CD14-positive monocyte (primary cell): ENCODE data around the gene WHRN. TPM values are rescaled to one million over a fixed set of nuclear protein-coding genes. Genes with fewer than 3 reads are reported as not detected.

ENCODE experiments used
- DNase-seq, 3 donors: peaks; one replicate each; pipeline ENCODE4 v3.0.0-alpha.2; 2011 to 2022
- H2AFZ ChIP-seq: 2 replicates; pipeline ENCODE4 v1.6.0; 2012; ENCODE audit warnings: mild to moderate bottlenecking, low read depth, low read length, inconsistent platforms; ENCODE audit not compliant: insufficient read depth, poor library complexity, severe bottlenecking
- H3K27ac ChIP-seq, 2 donors: 1 replicate in 1 of 2; 2 replicates in 1 of 2; pipeline ENCODE4 v1.5.1; 2012 to 2013; ENCODE audit warnings: low read length in 2 of 2, control low read depth in 1 of 2, inconsistent platforms in 1 of 2, low read depth in 1 of 2, mild to moderate bottlenecking in 1 of 2
- H3K27me3 ChIP-seq, 2 donors: one replicate each; pipeline versions ENCODE4 v1.6.0 to v1.6.1; 2011 to 2013; ENCODE audit warnings: low read length in 2 of 2; ENCODE audit not compliant: control insufficient read depth in 2 of 2, insufficient read depth in 2 of 2
- H3K36me3 ChIP-seq, 2 donors: replicated peaks in 1 of 2; 1 replicate in 1 of 2; 2 replicates in 1 of 2; pipeline versions ENCODE4 v1.5.1 to v1.6.1; 2012 to 2013; ENCODE audit warnings: low read length in 2 of 2, control low read depth in 1 of 2, inconsistent platforms in 1 of 2, mild to moderate bottlenecking in 1 of 2; ENCODE audit not compliant: insufficient read depth in 2 of 2, control insufficient read depth in 1 of 2
- H3K4me1 ChIP-seq, 2 donors: 1 replicate in 1 of 2; 2 replicates in 1 of 2; pipeline versions ENCODE4 v1.5.1 to v1.6.1; 2012 to 2013; ENCODE audit warnings: low read length in 2 of 2, control low read depth in 1 of 2, inconsistent platforms in 1 of 2, mild to moderate bottlenecking in 1 of 2, moderate library complexity in 1 of 2; ENCODE audit not compliant: insufficient read depth in 2 of 2, control insufficient read depth in 1 of 2
- H3K4me2 ChIP-seq: replicated peaks from 2 replicates; pipeline ENCODE3; 2012; ENCODE audit warnings: low read length, moderate library complexity, mild to moderate bottlenecking; ENCODE audit not compliant: poor library complexity, severe bottlenecking; ENCODE audit errors: extremely low read depth
- H3K4me3 ChIP-seq, 3 experiments: fragments of 200-600 bp in 1 of 3; sonication (generic) in 1 of 3; replicated peaks in 1 of 3; 1 replicate in 2 of 3; 2 replicates in 1 of 3; pipeline ENCODE4 v1.5.1; 2011 to 2013; ENCODE audit warnings: low read length in 3 of 3, mild to moderate bottlenecking in 3 of 3, control low read depth in 2 of 3, low read depth in 2 of 3, inconsistent platforms in 1 of 3, moderate library complexity in 1 of 3
- H3K79me2 ChIP-seq: 2 replicates; pipeline ENCODE4 v1.6.0; 2012; ENCODE audit warnings: mild to moderate bottlenecking, control low read depth, inconsistent platforms, low read length, moderate library complexity; ENCODE audit not compliant: insufficient read depth
- H3K9ac ChIP-seq: 2 replicates; pipeline ENCODE4 v1.6.0; 2017; ENCODE audit warnings: low read length, mild to moderate bottlenecking; ENCODE audit not compliant: insufficient read depth, poor library complexity, severe bottlenecking
- H3K9me3 ChIP-seq, 2 donors: replicated peaks in 1 of 2; 1 replicate in 1 of 2; 2 replicates in 1 of 2; pipeline versions ENCODE4 v1.5.1 to v1.6.1; 2012 to 2013; ENCODE audit warnings: low read length in 2 of 2, control low read depth in 1 of 2; ENCODE audit not compliant: control insufficient read depth in 1 of 2, insufficient read depth in 1 of 2
- H4K20me1 ChIP-seq: 2 replicates; pipeline ENCODE4 v1.6.0; 2012; ENCODE audit warnings: mild to moderate bottlenecking, low read length, control low read depth, moderate library complexity; ENCODE audit not compliant: insufficient read depth
- H3K27ac Mint-ChIP-seq, 7 donors: one replicate each; pipeline ENCODE4 v1.8.0; 2020; ENCODE audit warnings: mild to moderate bottlenecking in 7 of 7, mixed read lengths in 7 of 7, moderate library complexity in 6 of 7, inconsistent platforms in 2 of 7
- H3K27me3 Mint-ChIP-seq, 3 donors: one replicate each; pipeline ENCODE4 v1.8.0; 2021 to 2022; ENCODE audit warnings: low read depth in 3 of 3, mild to moderate bottlenecking in 3 of 3, mixed read lengths in 3 of 3, moderate library complexity in 3 of 3, inconsistent platforms in 1 of 3
- H3K36me3 Mint-ChIP-seq, 2 donors: one replicate each; pipeline ENCODE4 v1.8.0; 2020; ENCODE audit warnings: mixed read lengths in 2 of 2, inconsistent platforms in 1 of 2, mild to moderate bottlenecking in 1 of 2
- H3K4me1 Mint-ChIP-seq: one replicate; pipeline ENCODE4 v1.8.0; 2020; ENCODE audit warnings: mild to moderate bottlenecking, mixed read lengths
- H3K4me3 Mint-ChIP-seq, 2 donors: one replicate each; pipeline ENCODE4 v1.8.0; 2020; ENCODE audit warnings: mild to moderate bottlenecking in 2 of 2, mixed read lengths in 2 of 2, moderate library complexity in 1 of 2
- H3K9me3 Mint-ChIP-seq, 7 donors: one replicate each; pipeline ENCODE4 v1.8.0; 2020 to 2022; ENCODE audit warnings: mixed read lengths in 7 of 7, mild to moderate bottlenecking in 6 of 7, moderate library complexity in 6 of 7, inconsistent platforms in 2 of 7
- WGBS: methylation state at CpG from one replicate; pipeline ENCODE4 v1.1.5; 2013; ENCODE audit warnings: missing lambda C conversion rate; ENCODE audit not compliant: insufficient coverage; 5-methylcytosine and 5-hydroxymethylcytosine counted together
- intact Hi-C, 2 donors: fragments of 100-400 bp; cut with micrococcal nuclease; formaldehyde crosslinking; loops; one replicate each; pipeline versions ENCODE4 v1.15.0 to v1.15.1; 2023
- polyA plus RNA-seq, 3 donors: library from polyadenylated mRNA; depleted of rRNA in 1 of 3; unstranded in 2 of 3; stranded (reverse) in 1 of 3; fragments of 300-500 nt in 2 of 3; fragments of >200 nt in 1 of 3; fragmentation: Illumina TruSeq in 2 of 3; gene quantifications; 1 replicate in 2 of 3; 2 replicates in 1 of 3; pipeline ENCODE4 v1.2.3, GENCODE V29; 2012 to 2021
- TF ChIP-seq, protein P1 (sequence below): fragments of 200-600 bp; IDR thresholded peaks from one replicate; pipeline ENCODE4 v1.8.0; 2022; ENCODE audit warnings: antibody characterized with exemption, mild to moderate bottlenecking

WHRN gene
- polyA plus RNA-seq, 3 donors = 0.13 to 0.59 (median 0.30) TPM

DNA sequence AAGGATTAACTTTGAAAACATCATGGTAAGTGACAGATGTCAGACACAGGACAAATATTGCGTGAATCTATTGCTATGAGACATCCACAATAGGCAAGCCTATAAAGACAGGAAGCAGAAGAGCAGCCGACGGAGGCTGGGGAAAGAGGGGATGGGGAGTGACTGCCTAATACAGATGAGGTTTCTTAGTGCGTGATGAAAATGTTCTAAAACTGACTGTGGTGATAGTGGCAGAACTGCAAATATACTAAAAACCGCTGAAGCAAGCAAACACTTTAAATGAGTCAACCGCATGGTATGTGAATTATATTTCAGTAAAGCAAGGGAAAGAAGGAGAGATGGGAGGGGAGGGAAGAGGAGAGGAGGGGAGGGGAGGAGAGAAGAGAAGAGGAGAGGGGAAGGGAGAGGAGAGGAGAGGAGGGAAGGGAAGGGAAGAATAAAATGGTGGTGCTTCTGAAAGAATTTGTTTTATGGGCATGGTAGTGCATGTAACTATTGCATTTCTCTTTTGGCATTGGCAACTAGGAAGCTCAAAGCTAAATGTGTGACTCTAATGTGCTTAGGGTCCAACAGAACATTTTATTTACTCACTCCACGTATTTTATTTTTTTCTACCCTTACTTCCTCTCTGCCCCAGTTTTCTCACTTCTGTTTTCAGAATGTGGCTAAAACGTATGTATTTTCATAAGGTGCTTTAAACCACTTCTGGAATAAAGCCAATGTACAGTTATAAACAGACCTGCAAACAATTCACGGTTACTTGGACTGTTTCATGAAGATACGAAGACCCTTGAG is 138.7 kb downstream of the WHRN start:
- peak; percentile 65 to 82 (median 70) for DNase-seq
- 9% methylated on average over 6 of the region's 10 CpGs for WGBS
- H3K4me1 ChIP-seq = peaks cover 81 to 84% of the 10 kb centered on the region in 2 donors
- TF ChIP-seq, protein P1, sequence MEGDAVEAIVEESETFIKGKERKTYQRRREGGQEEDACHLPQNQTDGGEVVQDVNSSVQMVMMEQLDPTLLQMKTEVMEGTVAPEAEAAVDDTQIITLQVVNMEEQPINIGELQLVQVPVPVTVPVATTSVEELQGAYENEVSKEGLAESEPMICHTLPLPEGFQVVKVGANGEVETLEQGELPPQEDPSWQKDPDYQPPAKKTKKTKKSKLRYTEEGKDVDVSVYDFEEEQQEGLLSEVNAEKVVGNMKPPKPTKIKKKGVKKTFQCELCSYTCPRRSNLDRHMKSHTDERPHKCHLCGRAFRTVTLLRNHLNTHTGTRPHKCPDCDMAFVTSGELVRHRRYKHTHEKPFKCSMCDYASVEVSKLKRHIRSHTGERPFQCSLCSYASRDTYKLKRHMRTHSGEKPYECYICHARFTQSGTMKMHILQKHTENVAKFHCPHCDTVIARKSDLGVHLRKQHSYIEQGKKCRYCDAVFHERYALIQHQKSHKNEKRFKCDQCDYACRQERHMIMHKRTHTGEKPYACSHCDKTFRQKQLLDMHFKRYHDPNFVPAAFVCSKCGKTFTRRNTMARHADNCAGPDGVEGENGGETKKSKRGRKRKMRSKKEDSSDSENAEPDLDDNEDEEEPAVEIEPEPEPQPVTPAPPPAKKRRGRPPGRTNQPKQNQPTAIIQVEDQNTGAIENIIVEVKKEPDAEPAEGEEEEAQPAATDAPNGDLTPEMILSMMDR = no peak
- H3K4me3 ChIP-seq = peak overlapping the region in 1 of 3 experiments; percentile 34
- H3K79me2 ChIP-seq = peaks cover 75% of the 10 kb centered on the region
- Mint-ChIP-seq H3K9me3 (peaks cover 0 to 5% (median 0%) of the 10 kb centered on the region in 7 donors), H3K36me3 (peaks cover 80 to 92% of the 10 kb centered on the region in 2 donors), H3K4me3 (peak overlapping the region; percentile 49 to 56), H3K27me3 (no peaks in the 10 kb centered on the region), H3K4me1 (peaks cover 79% of the 10 kb centered on the region), H3K27ac (peak overlapping the region; percentile 95 to 98 (median 97))
- H3K9me3 ChIP-seq = no peaks in the 10 kb centered on the region
- peak overlapping the region; percentile 34 for H3K4me2 ChIP-seq
- H3K36me3 ChIP-seq = peaks cover 73 to 88% of the 10 kb centered on the region in 2 donors
- no peak overlapping the region for H2AFZ ChIP-seq
- H3K27me3 ChIP-seq = no peaks in the 10 kb centered on the region
- peaks cover 10% of the 10 kb centered on the region for H4K20me1 ChIP-seq
- intact Hi-C loops = no loop called here
- peak overlapping the region; percentile 57 for H3K9ac ChIP-seq
- peak overlapping the region; percentile 91 to 96 for H3K27ac ChIP-seq

DNA sequence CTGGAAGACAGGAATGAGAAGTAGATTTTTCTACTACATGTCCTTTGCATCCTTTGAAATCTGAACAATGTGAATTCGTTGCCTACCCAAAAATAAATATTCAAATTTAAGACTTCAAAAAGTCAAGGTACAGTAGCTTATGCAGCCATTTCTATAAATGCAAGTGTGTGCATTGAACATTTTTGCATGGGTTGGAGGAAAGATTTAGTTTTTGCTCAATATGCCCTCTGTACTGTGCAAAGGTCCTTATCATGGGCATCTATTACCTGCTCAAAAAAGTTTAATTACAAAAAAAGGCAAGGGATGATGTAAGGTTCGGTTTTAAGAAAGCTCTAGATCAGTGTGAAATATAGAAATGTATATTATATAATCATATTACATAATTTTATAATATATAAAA is 140.1 kb downstream of the WHRN start:
- no peak overlapping the region for H3K4me3 Mint-ChIP-seq
- intact Hi-C loops = no loop called here
- H3K4me1 Mint-ChIP-seq = peaks cover 69% of the 10 kb centered on the region
- peak overlapping the region; percentile 97 to 99 (median 98) for H3K27ac Mint-ChIP-seq
- peaks cover 0 to 5% (median 0%) of the 10 kb centered on the region in 7 donors for H3K9me3 Mint-ChIP-seq
- no peak overlapping the region for H3K9ac ChIP-seq
- peaks cover 83 to 93% of the 10 kb centered on the region in 2 donors for H3K36me3 Mint-ChIP-seq
- H3K79me2 ChIP-seq = peaks cover 74% of the 10 kb centered on the region
- peaks cover 68 to 70% of the 10 kb centered on the region in 2 donors for H3K4me1 ChIP-seq
- H3K4me3 ChIP-seq = peak overlapping the region in 1 of 3 experiments; percentile 58
- peaks cover 24% of the 10 kb centered on the region for H4K20me1 ChIP-seq
- no peaks in the 10 kb centered on the region for H3K9me3 ChIP-seq
- TF ChIP-seq, protein P1 = no peak
- peak overlapping the region in 1 of 2 donors; percentile 96 for H3K27ac ChIP-seq
- no peak overlapping the region for H3K4me2 ChIP-seq
- no CpG with 5 or more reads among the region's 2 CpGs for WGBS
- H2AFZ ChIP-seq = no peak overlapping the region
- peaks cover 79 to 88% of the 10 kb centered on the region in 2 donors for H3K36me3 ChIP-seq
- no peaks in the 10 kb centered on the region for H3K27me3 ChIP-seq
- no peak for DNase-seq
- H3K27me3 Mint-ChIP-seq = no peaks in the 10 kb centered on the region
